Measurements from ENCODE around the gene BAZ2B.

- TF ChIP-seq RARB (CRISPR knock-in tag; IDR thresholded peaks at IDR 0.05) (no peak), ZFP30 (CRISPR knock-in tag; IDR thresholded peaks at IDR 0.05) (no peak), PATZ1 (CRISPR knock-in tag; IDR thresholded peaks at IDR 0.05; ENCODE audit: borderline replicate concordance) (no peak), OSR1 (CRISPR knock-in tag; IDR thresholded peaks at IDR 0.05) (no peak), ZNF565 (CRISPR knock-in tag; conservative IDR thresholded peaks at IDR 0.05; ENCODE audit: low read depth) (no peak), ZNF8 (CRISPR knock-in tag; IDR thresholded peaks at IDR 0.05) (no peak), BACH2 (CRISPR knock-in tag; IDR thresholded peaks at IDR 0.05; ENCODE audit: borderline replicate concordance) (no peak), CREB5 (CRISPR knock-in tag; IDR thresholded peaks at IDR 0.05; ENCODE audit: low read depth) (no peak), PPARA (CRISPR knock-in tag; IDR thresholded peaks at IDR 0.05; ENCODE audit: borderline replicate concordance) (no peak), ESRRG (CRISPR knock-in tag; IDR thresholded peaks at IDR 0.05) (no peak), ISL1 (CRISPR knock-in tag; IDR thresholded peaks at IDR 0.05) (no peak)
These were observed 176.9 kb downstream of the BAZ2B start for GRCh38 chr2:159439421-159439820.

Data from SK-N-SH treated with all-trans-retinoic acid at 6 μM for 48 hours (cell line).